D721Med (cell line): ENCODE results near the gene BBS9.

Experiments used
- DNase-seq: peaks from one replicate; pipeline ENCODE4 v3.0.0; 2011; ENCODE audit warnings: low spot score; ENCODE audit not compliant: insufficient read length
- FAIRE-seq: peaks from 2 replicates; lab custom pipeline; 2011; peaks lifted over from hg19 to GRCh38; lab: Jason Lieb, UNC
- TF ChIP-seq, protein P1 (sequence below): IDR thresholded peaks from 2 replicates; pipeline ENCODE4 v1.5.1; 2012; ENCODE audit warnings: mild to moderate bottlenecking, control low read depth; ENCODE audit not compliant: insufficient read depth; ENCODE audit errors: missing control alignments

The BBS9 gene

GRCh38 chr7:33183504-33183903 is 54.1 kb downstream of the BBS9 start:
- FAIRE-seq (no peak), DNase-seq (no peak)
- TF ChIP-seq, protein P1, sequence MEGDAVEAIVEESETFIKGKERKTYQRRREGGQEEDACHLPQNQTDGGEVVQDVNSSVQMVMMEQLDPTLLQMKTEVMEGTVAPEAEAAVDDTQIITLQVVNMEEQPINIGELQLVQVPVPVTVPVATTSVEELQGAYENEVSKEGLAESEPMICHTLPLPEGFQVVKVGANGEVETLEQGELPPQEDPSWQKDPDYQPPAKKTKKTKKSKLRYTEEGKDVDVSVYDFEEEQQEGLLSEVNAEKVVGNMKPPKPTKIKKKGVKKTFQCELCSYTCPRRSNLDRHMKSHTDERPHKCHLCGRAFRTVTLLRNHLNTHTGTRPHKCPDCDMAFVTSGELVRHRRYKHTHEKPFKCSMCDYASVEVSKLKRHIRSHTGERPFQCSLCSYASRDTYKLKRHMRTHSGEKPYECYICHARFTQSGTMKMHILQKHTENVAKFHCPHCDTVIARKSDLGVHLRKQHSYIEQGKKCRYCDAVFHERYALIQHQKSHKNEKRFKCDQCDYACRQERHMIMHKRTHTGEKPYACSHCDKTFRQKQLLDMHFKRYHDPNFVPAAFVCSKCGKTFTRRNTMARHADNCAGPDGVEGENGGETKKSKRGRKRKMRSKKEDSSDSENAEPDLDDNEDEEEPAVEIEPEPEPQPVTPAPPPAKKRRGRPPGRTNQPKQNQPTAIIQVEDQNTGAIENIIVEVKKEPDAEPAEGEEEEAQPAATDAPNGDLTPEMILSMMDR: no peak

- no peak for FAIRE-seq
- TF ChIP-seq, protein P1: no peak
- DNase-seq: no peak
These were observed 55.5 kb downstream of the BBS9 start for GRCh38 chr7:33184828-33185227.

DNA sequence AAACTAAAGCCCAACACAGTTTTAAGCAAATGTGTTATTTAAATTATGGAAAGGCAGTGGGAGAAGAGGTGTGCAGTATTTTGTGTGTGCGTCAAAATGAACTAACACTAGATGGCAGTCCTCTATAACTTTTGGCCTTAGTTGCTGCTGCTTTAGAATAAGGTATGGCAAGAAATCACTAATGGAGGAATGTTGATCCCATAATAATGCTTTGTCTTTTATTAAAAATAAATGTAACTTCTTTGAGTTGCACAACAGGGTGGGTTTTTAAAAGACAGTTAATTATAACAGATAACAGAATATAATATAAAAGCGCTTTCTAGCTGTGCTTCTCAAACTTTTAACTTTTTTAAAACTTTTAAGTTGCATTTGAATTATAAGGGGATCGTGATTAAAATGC is 56.4 kb downstream of the BBS9 start:
- FAIRE-seq (peak; percentile 89), DNase-seq (no peak)
- TF ChIP-seq, protein P1: peak; percentile 88

DNA sequence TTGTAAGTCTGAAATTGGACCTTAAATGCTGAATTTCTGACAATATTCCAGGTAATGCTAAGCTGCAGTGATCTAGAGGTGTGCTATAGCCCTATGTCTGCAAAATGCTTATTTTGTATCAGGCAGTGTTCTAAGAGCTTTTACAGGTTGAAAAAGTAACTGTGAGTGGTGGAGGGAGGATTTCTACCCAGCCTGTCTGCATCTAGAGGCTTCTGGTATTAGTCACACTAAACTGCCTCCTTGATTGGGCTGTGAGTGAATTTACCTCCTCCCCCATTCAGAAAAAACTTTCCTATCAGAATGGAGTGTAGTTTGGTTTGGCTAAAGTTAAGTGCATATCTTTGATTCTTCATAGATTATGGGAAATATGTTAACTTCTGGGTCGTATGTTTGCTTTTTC is 56.8 kb downstream of the BBS9 start:
- DNase-seq: no peak
- TF ChIP-seq, protein P1: no peak
- FAIRE-seq: no peak

GRCh38 chr7:33190688-33191304 is 61.4 kb downstream of the BBS9 start:
- FAIRE-seq: no peak
- TF ChIP-seq, protein P1: no peak
- DNase-seq: no peak

DNA sequence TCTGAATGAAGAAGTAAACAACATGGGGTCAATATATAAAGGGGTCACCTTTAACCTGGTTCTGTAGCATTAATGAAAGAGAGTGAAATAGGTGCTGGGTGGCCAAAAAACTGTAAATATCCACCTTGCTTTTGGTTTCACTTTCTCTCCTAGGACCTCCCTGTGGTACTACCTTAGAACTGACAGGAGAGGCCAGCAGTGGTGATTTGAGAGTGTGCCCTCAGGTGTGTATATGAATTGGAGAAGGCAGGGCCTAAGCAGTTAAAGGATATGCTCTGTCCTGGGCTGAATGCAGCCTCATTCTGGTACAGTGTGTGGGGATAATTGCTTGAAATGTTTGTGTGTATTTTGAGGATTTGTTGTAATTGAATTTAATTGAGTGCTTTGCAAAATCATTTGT is 62.0 kb downstream of the BBS9 start:
- no peak for DNase-seq
- TF ChIP-seq, protein P1: no peak
- no peak for FAIRE-seq

DNA sequence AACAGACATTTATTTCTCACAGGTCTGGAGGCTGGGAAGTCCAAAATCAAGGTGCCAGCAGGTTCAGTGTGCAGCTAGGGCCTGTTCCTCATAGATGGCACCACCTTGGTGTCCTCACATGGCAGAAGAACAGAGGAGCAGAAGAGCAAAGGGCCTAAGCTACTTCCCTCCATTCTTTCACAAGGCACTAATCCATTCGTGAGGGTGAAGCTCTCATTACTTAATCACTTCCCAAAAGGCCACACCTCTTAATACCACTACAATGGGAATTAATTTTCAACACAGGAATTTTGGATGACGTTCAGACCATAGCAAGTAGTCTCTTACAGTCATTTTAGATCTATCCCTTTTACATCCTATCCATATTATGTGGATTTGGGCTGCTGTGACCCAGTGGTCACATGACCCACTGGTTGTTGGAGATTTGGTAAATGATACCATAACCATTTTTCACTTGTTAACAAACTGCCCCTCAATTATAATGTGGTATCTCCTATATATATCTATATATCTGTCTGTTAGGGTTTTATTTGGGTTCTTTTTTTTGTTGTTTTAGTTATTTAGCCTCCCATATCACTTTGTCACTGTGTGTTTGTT is 63.4 kb downstream of the BBS9 start:
- DNase-seq (no peak), FAIRE-seq (no peak)
- TF ChIP-seq, protein P1: no peak
